HepG2 (cell line): ENCODE data around the gene CCDC66. TPM values are rescaled to one million over a fixed set of nuclear protein-coding genes. Genes with fewer than 3 reads are reported as not detected.
"Not testable (repeated sequence)": the region's sequence is repeated elsewhere in the genome, so short reads cannot be mapped to it uniquely, and the experiment has no call there.

Experiments used
- ATAC-seq: fragments of 200-7000 bp; cut with Tn5 transposase; 3 replicates; pipeline ENCODE4 v1.9.1; 2020; ENCODE audit warnings: mild to moderate bottlenecking, moderate library complexity
- BruUV-seq: library from RNA; stranded (reverse); fragments of 400-500 nt; replicated peaks from 2 replicates; lab custom pipeline; 2021; lab: Mats Ljungman, UMichigan
- CTCF ChIA-PET: fragments of 300-600 bp; formaldehyde crosslinking; extraction: SDS; loops from one replicate; lab custom pipeline; 2021; ENCODE audit warnings: low total read pairs, inconsistent platforms, low intra/inter-chr PET ratio; lab: Yijun Ruan, JAX
- POLR2A ChIA-PET: fragments of 350-600 bp; sonication (Branson Sonifier 250); formaldehyde crosslinking; loops from one replicate; lab custom pipeline; 2020; ENCODE audit warnings: antibody characterized with exemption, inconsistent platforms; lab: Yijun Ruan, JAX
- DNase-seq: peaks from one replicate; pipeline ENCODE4 v3.0.0-alpha.2; 2015; ENCODE audit warnings: low spot score
- FAIRE-seq: peaks from 3 replicates; lab custom pipeline; 2011; peaks lifted over from hg19 to GRCh38; lab: Jason Lieb, UNC
- H2AFZ ChIP-seq: one replicate; pipeline ENCODE4 v1.6.1; 2011; ENCODE audit warnings: low read length, inconsistent platforms
- H3K27ac ChIP-seq: fragments of 300-600 bp; 3 replicates; pipeline ENCODE4 v1.8.0; 2011; ENCODE audit warnings: mixed run types, mild to moderate bottlenecking, mixed read lengths, low read length, inconsistent platforms; ENCODE audit not compliant: insufficient read depth; ENCODE audit errors: extremely low read length
- H3K27me3 ChIP-seq, 2 experiments: fragments of 200-600 bp in 1 of 2; 2 replicates in 1 of 2; 3 replicates in 1 of 2; pipeline versions ENCODE4 v1.6.0 to v1.8.0; 2011; ENCODE audit warnings: low read length in 2 of 2, mild to moderate bottlenecking in 2 of 2, moderate library complexity in 2 of 2, inconsistent platforms in 1 of 2; ENCODE audit not compliant: insufficient read depth in 2 of 2, control insufficient read depth in 1 of 2
- H3K36me3 ChIP-seq, 2 experiments: fragments of 200-600 bp in 1 of 2; replicated peaks in 1 of 2; 2 replicates in 1 of 2; 3 replicates in 1 of 2; pipeline versions ENCODE4 v1.5.1 to v1.8.0; 2011; ENCODE audit warnings: low read length in 2 of 2, inconsistent platforms in 1 of 2; ENCODE audit not compliant: insufficient read depth in 2 of 2, control insufficient read depth in 1 of 2
- H3K4me1 ChIP-seq: 2 replicates; pipeline ENCODE4 v1.5.1; 2012; ENCODE audit warnings: low read length, inconsistent platforms; ENCODE audit not compliant: insufficient read depth
- H3K4me2 ChIP-seq: 2 replicates; pipeline ENCODE4 v1.6.0; 2011; ENCODE audit warnings: low read depth, low read length, inconsistent platforms
- H3K4me3 ChIP-seq, 3 experiments: fragments of 200-600 bp in 1 of 3; sonication (generic), shearing (Covaris generic) in 1 of 3; replicated peaks in 1 of 3; 2 replicates each; pipeline ENCODE4 v1.5.1; 2011 to 2016; ENCODE audit warnings: low read length in 3 of 3, inconsistent platforms in 2 of 3, low read depth in 2 of 3, mild to moderate bottlenecking in 2 of 3, control low read depth in 1 of 3, mixed read lengths in 1 of 3; ENCODE audit not compliant: insufficient read depth in 1 of 3
- H3K79me2 ChIP-seq: one replicate; pipeline ENCODE4 v1.6.1; 2011; ENCODE audit warnings: low read length, inconsistent platforms; ENCODE audit not compliant: insufficient read depth
- H3K9ac ChIP-seq: 2 replicates; pipeline ENCODE4 v1.6.0; 2011; ENCODE audit warnings: mild to moderate bottlenecking, low read depth, low read length, inconsistent platforms; ENCODE audit not compliant: insufficient read depth
- H3K9me3 ChIP-seq: 2 replicates; pipeline ENCODE4 v1.5.1; 2012; ENCODE audit warnings: mild to moderate bottlenecking, low read length
- H4K20me1 ChIP-seq: 2 replicates; pipeline ENCODE4 v1.6.0; 2011; ENCODE audit warnings: inconsistent platforms, mild to moderate bottlenecking, low read length, moderate library complexity; ENCODE audit not compliant: insufficient read depth
- JDP2 ChIP-seq: sonication (generic); formaldehyde crosslinking; IDR thresholded peaks from 2 replicates; pipeline ENCODE4 v1.8.1; 2022; ENCODE audit warnings: missing genetic modification reagents, borderline replicate concordance
- RBM39 ChIP-seq: fragments of 200-400 bp; formaldehyde crosslinking; IDR thresholded peaks from one replicate; pipeline ENCODE4 v1.6.1; 2018; ENCODE audit warnings: antibody characterized with exemption, mild to moderate bottlenecking, low read depth, low read length; ENCODE audit not compliant: poor library complexity, severe bottlenecking
- WGBS: methylation state at CpG from one replicate; pipeline ENCODE4 v1.1.6; 2017; ENCODE audit warnings: low lambda C conversion rate; 5-methylcytosine and 5-hydroxymethylcytosine counted together
- in situ Hi-C: cut with HindIII; loops from 2 replicates; pipeline ENCODE4 v1.10.0; 2017; ENCODE audit warnings: low pct_unique_long_range_greater_than_20kb; ENCODE audit not compliant: extremely low pct_ligation_motif_present
- intact Hi-C: fragments of 100-400 bp; cut with micrococcal nuclease; formaldehyde crosslinking; loops from one replicate; pipeline ENCODE4 v1.10.0; 2022; ENCODE audit not compliant: unreplicated experiment
- polyA plus RNA-seq, 8 experiments: library from polyadenylated mRNA; depleted of rRNA in 3 of 8; stranded (reverse) in 7 of 8; unstranded in 1 of 8; fragments of >200 nt; fragmentation: Illumina TruSeq in 4 of 8; extraction: Trizol in 4 of 8; gene quantifications; 2 replicates each; pipeline versions ENCODE4 v1.2.1 to v1.2.3, GENCODE V29; 2011 to 2016; ENCODE audit warnings: low read depth in 4 of 8, missing spikeins in 1 of 8, mixed read lengths in 1 of 8; ENCODE audit not compliant: insufficient read depth in 1 of 8
- total RNA-seq, 5 experiments: library from RNA; depleted of rRNA; stranded (reverse); fragments of >200 nt; fragmentation: Illumina TruSeq; extraction: Trizol; gene quantifications; 2 replicates each; pipeline ENCODE4 v1.2.3, GENCODE V29; 2016; ENCODE audit warnings: low read depth in 1 of 5
- TF ChIP-seq, protein P1 (sequence below): sonication (generic); formaldehyde crosslinking; IDR thresholded peaks from 2 replicates; pipeline ENCODE4 v1.8.0; 2022; ENCODE audit warnings: mild to moderate bottlenecking, missing genetic modification reagents, borderline replicate concordance

CCDC66 gene
- total and polyA plus RNA-seq, 2 of the 13 experiments (the other 11 are each of a cell fraction or from before 2014, with no cell fraction given): 8.4 to 19.9 TPM

DNA sequence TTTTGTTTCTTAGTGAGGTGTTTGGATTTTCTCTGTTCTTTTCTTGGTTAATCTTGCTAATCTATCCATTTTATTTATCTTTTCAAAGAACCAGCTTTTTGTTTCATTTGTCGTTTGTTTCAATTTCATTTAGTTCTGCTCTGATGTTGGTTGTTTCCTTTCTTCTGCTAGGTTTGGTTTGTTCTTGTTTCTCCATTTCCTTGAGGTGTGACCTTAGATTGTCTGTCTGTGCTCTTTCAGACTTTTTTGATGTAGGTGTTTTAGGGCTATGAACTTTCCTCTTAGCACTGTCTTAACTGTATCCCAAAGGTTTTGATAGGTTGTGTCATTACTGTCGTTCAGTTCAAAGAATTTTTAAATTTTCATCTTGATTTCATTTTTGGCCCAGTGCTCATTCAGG lies 51.5 kb downstream of the CCDC66 start:
- DNase-seq, H2AFZ ChIP-seq, H3K27me3 ChIP-seq, in situ Hi-C loops, H3K4me2 ChIP-seq, POLR2A ChIA-PET, BruUV-seq, H3K4me3 ChIP-seq, CTCF ChIA-PET, H3K9me3 ChIP-seq, intact Hi-C loops, H3K27ac ChIP-seq, H3K79me2 ChIP-seq, FAIRE-seq, H3K4me1 ChIP-seq, ATAC-seq, H4K20me1 ChIP-seq, H3K9ac ChIP-seq: not testable (repeated sequence)
- WGBS: 97% methylated on average over 1 of the region's 2 CpGs
- peaks cover 5 to 20% of the 10 kb centered on the region in 2 experiments; a peak in 3 of 5 replicates for H3K36me3 ChIP-seq

GRCh38 chr3:56610669-56611335 lies 53.8 kb downstream of the CCDC66 start:
- ChIA-PET CTCF (no interaction called here), POLR2A (no interaction called here)
- Histone ChIP-seq H3K9ac (no peak overlapping the region), H3K79me2 (no peaks in the 10 kb centered on the region), H3K4me3 (no peak overlapping the region), H3K27me3 (no peaks in the 10 kb centered on the region), H3K9me3 (no peaks in the 10 kb centered on the region), H3K27ac (no peak overlapping the region), H3K4me2 (no peak overlapping the region), H3K4me1 (no peaks in the 10 kb centered on the region), H3K36me3 (peaks cover 5 to 28% of the 10 kb centered on the region in 2 experiments; a peak in 3 of 5 replicates), H4K20me1 (no peaks in the 10 kb centered on the region), H2AFZ (no peak overlapping the region)
- intact Hi-C loops (no loop called here), in situ Hi-C loops (no loop called here)
- TF ChIP-seq, protein P1, sequence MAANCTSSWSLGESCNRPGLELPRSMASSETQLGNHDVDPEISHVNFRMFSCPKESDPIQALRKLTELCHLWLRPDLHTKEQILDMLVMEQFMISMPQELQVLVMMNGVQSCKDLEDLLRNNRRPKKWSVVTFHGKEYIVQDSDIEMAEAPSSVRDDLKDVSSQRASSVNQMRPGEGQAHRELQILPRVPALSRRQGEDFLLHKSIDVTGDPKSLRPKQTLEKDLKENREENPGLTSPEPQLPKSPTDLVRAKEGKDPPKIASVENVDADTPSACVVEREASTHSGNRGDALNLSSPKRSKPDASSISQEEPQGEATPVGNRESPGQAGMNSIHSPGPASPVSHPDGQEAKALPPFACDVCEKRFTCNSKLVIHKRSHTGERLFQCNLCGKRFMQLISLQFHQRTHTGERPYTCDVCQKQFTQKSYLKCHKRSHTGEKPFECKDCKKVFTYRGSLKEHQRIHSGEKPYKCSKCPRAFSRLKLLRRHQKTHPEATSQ (CRISPR knock-in tag): no peak
- TF ChIP-seq RBM39: no peak
- TF ChIP-seq JDP2: no peak
- ATAC-seq (no peak), FAIRE-seq (no peak), DNase-seq (no peak)
- BruUV-seq: no TSS peak
- WGBS: 97% methylated on average over 7 of the region's 7 CpGs
